Tibial artery (tissue), 4 donors: Measurements from ENCODE around the gene PRDM16.

ENCODE experiments used
- DNase-seq, 2 donors: peaks; one replicate each; pipeline ENCODE4 v3.0.0-alpha.2; 2019
- H3K27ac ChIP-seq, 2 donors: fragments of 200-600 bp; sonication (generic) in 1 of 2; 1 replicate in 1 of 2; 2 replicates in 1 of 2; pipeline ENCODE4 v1.5.1; 2018 to 2019; ENCODE audit warnings: mild to moderate bottlenecking in 1 of 2
- H3K27me3 ChIP-seq, 2 donors: fragments of 200-600 bp; sonication (generic) in 1 of 2; one replicate each; pipeline versions ENCODE4 v1.5.1 to v1.6.0; 2016 to 2019
- H3K36me3 ChIP-seq, 3 donors: fragments of 200-600 bp; sonication (generic) in 2 of 3; one replicate each; pipeline ENCODE4 v1.5.1; 2016 to 2019; ENCODE audit warnings: mild to moderate bottlenecking in 2 of 3
- H3K4me1 ChIP-seq, 4 donors: fragments of 200-600 bp; sonication (generic) in 2 of 4; 1 replicate in 3 of 4; 2 replicates in 1 of 4; pipeline ENCODE4 v1.5.1; 2016 to 2019
- H3K4me3 ChIP-seq, 2 donors: fragments of 200-600 bp; sonication (generic) in 1 of 2; 1 replicate in 1 of 2; 2 replicates in 1 of 2; pipeline ENCODE4 v1.5.1; 2018 to 2019; ENCODE audit warnings: mild to moderate bottlenecking in 2 of 2
- H3K9me3 ChIP-seq, 3 donors: fragments of 200-600 bp; sonication (generic) in 1 of 3; one replicate each; pipeline ENCODE4 v1.5.1; 2016 to 2019
- CTCF ChIP-seq, 2 experiments: fragments of 200-600 bp in 1 of 2; fragments of 450-650 bp in 1 of 2; IDR thresholded peaks; one replicate each; pipeline ENCODE4 v1.5.1; 2017 to 2019; ENCODE audit warnings: antibody characterized with exemption in 2 of 2, mild to moderate bottlenecking in 1 of 2, moderate library complexity in 1 of 2
- intact Hi-C: fragments of 100-400 bp; cut with DNase I; formaldehyde crosslinking; loops from one replicate; pipeline ENCODE4 v1.15.0; 2023; ENCODE audit warnings: low total_unique reads

Gene PRDM16

GRCh38 chr1:3145532-3146325 is 76.7 kb downstream of the PRDM16 start:
- Histone ChIP-seq H3K4me1 (peaks cover 0 to 66% (median 37%) of the 10 kb centered on the region in 4 donors), H3K27ac (no peak overlapping the region), H3K4me3 (no peak overlapping the region), H3K36me3 (no peaks in the 10 kb centered on the region), H3K27me3 (no peaks in the 10 kb centered on the region), H3K9me3 (no peaks in the 10 kb centered on the region)
- no peak for TF ChIP-seq CTCF (IDR thresholded peaks at IDR 0.05)
- no peak for DNase-seq
- intact Hi-C loops, result no loop called here

- Histone ChIP-seq H3K27me3 (no peaks in the 10 kb centered on the region), H3K36me3 (no peaks in the 10 kb centered on the region), H3K27ac (no peak overlapping the region), H3K4me3 (no peak overlapping the region), H3K4me1 (peaks cover 0 to 72% (median 39%) of the 10 kb centered on the region in 4 donors), H3K9me3 (no peaks in the 10 kb centered on the region)
- TF ChIP-seq CTCF (IDR thresholded peaks at IDR 0.05), result no peak
- intact Hi-C loops, result no loop called here
- DNase-seq, result no peak
These were observed 77.5 kb downstream of the PRDM16 start for GRCh38 chr1:3146458-3146857.

- DNase-seq, result no peak
- intact Hi-C loops, result no loop called here
These were observed 77.9 kb downstream of the PRDM16 start for GRCh38 chr1:3146907-3147306.

DNA sequence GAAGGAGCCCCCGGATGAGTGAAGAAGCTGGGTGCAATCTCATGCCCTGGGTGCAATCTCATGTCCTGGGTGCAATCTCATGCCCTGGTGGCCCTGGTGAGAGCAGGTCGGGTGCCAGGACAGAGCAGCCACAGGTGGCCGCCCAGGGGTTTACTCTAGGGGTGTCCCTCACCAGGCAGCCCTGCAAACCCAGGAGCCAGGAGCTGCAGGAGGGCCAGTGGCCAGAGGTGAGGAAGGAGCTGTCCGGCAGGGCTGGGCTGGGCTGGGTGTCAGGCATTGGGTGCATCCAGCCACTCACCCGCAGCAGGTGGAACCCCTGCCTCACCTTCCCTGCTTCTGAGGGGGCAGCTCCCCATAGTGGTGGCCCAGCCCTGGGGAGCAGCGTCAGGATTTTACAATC is 79.2 kb downstream of the PRDM16 start:
- Histone ChIP-seq H3K4me1 (peaks cover 0 to 77% (median 32%) of the 10 kb centered on the region in 4 donors), H3K36me3 (no peaks in the 10 kb centered on the region), H3K4me3 (no peak overlapping the region), H3K27ac (peak overlapping the region in 1 of 2 donors; percentile 17), H3K27me3 (no peaks in the 10 kb centered on the region), H3K9me3 (no peaks in the 10 kb centered on the region)
- no peak for TF ChIP-seq CTCF (IDR thresholded peaks at IDR 0.05)
- intact Hi-C loops, result no loop called here
- no peak for DNase-seq

More at GRCh38 chr1:3146907-3147306, 77.9 kb downstream of the PRDM16 start:
- H3K4me1 ChIP-seq, result peaks cover 0 to 72% (median 40%) of the 10 kb centered on the region in 4 donors
- no peaks in the 10 kb centered on the region for H3K9me3 ChIP-seq
- H3K4me3 ChIP-seq, result no peak overlapping the region
- H3K36me3 ChIP-seq, result no peaks in the 10 kb centered on the region
- no peaks in the 10 kb centered on the region for H3K27me3 ChIP-seq
- no peak overlapping the region for H3K27ac ChIP-seq
- no peak for TF ChIP-seq CTCF (IDR thresholded peaks at IDR 0.05)

DNA sequence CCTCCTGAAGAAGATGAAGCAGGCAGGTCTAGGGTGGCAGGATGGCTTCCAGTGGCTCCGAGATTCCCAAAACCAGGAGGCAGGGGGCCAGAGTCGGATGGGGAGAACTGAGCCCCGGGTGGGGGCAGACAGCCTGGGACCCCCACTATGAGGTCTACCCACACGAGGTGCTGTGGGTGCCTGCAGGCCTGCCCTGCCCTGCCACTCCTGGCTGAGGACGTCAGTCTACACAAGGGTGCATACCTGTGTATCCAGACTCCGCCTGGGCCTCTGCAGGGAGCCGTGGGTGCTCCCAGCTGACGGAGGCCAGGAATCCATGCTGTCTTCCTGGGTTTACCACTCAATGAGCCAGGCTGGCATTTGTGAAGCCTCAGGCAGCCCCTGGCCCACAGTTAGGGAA is 80.3 kb downstream of the PRDM16 start:
- no peaks in the 10 kb centered on the region for H3K27me3 ChIP-seq
- no peaks in the 10 kb centered on the region for H3K9me3 ChIP-seq
- no peak overlapping the region for H3K4me3 ChIP-seq
- no peaks in the 10 kb centered on the region for H3K36me3 ChIP-seq
- no peak for DNase-seq
- intact Hi-C loops, result no loop called here
- no peak overlapping the region for H3K27ac ChIP-seq
- H3K4me1 ChIP-seq, result peaks cover 0 to 74% (median 32%) of the 10 kb centered on the region in 4 donors
- TF ChIP-seq CTCF (IDR thresholded peaks at IDR 0.05), result no peak
